ENCODE measurements around the gene MYO9B.

Gene MYO9B

DNA sequence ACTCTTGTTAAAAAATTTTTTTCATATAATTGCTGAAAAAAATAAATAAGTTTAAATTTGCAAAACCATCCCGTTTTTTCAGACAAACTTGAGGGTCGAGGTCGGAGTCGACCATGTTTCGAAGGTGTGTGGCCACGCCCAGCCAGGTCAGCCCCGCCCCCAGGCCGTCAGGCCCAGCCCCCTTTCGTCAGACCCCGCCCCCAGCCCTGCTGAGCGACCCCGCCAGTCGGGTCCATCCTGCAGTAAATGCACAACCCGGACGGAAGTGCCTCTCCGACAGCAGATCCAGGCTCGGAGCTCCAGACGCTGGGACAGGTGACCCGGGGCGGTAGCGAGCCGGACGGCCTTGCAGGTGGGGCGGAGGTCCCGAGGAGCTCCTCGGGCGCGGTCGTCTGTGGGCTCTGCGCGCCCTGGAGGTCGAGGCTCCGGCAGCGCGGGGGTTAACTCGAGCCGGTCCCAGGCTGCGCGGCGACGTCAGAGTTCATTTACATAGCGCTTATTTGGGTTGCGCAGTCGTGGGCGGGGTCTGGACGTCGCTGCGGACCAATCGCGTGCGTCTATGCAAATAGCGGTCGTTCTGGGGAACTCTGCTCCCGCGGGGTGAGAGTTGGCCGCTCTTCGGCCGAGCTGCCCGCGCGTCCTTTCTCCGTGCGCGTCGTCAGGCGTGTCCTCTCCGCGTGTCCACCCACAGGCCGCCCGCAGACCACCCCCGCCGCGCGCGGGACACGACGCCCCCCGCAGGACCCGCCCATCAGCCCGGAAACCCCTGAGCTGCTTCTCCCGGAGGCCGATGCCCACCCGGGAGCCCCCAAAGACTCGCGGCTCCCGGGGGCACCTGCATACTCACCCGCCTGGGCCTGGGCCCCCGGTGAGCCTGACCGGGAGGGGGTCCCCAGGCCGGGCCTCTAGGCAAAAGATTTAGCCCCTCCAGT lies 150.7 kb downstream of the MYO9B start, which contains the start of gene OCEL1:
Gene OCEL1, plus strand, starts transcription at position 225 of the 932 bp plus-strand sequence. Its CDS starts 22 bp downstream, at position 247.
- CTCF ChIA-PET = interaction anchor here (0.9 to 2.7 kb wide), 8 partner anchors 8 to 57 kb away, joined by 3 to 25 read pairs (median 4); partner anchors contain the start of genes ANKLE1 and USE1
- TF ChIP-seq, protein P1, sequence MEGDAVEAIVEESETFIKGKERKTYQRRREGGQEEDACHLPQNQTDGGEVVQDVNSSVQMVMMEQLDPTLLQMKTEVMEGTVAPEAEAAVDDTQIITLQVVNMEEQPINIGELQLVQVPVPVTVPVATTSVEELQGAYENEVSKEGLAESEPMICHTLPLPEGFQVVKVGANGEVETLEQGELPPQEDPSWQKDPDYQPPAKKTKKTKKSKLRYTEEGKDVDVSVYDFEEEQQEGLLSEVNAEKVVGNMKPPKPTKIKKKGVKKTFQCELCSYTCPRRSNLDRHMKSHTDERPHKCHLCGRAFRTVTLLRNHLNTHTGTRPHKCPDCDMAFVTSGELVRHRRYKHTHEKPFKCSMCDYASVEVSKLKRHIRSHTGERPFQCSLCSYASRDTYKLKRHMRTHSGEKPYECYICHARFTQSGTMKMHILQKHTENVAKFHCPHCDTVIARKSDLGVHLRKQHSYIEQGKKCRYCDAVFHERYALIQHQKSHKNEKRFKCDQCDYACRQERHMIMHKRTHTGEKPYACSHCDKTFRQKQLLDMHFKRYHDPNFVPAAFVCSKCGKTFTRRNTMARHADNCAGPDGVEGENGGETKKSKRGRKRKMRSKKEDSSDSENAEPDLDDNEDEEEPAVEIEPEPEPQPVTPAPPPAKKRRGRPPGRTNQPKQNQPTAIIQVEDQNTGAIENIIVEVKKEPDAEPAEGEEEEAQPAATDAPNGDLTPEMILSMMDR (IDR thresholded peaks at IDR 0.05; ENCODE audit: insufficient read depth, low read length, missing control alignments) = no peak

DNA sequence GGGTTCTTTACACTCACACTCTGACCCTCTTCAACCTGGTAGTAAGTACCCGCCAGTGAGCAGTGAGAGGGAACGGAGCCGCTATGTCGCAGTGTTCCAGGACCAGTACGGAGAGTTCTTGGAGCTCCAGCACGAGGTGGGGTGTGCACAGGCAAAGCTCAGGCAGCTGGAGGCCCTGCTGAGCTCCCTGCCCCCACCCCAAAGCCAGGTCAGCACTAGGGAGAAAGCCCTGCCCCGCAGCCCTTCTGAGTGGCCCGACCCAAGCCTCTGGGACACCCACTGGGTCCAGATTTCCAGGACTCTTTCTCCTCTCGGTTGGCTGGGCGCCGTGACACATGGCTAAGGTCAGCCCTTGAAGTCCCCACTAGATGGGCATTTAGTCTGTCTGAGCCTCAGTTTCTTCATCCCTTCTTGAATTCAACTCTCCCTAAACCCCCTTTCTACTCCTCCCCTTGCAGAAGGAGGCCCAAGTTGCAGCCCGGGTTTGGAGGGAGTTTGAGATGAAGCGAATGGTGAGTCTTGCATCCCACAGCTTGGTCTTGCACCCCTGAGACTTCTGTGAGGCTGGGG lies 152.3 kb downstream of the MYO9B start:
- CTCF ChIA-PET = interaction anchor here (1.1 to 2.1 kb wide), 3 partner anchors 9 to 56 kb away, joined by 3 to 4 read pairs (median 4); no protein-coding TSS in a partner anchor
- POLR2A ChIA-PET = interaction anchor here (0.6 kb wide), 1 partner anchor 77 kb away, joined by 3 read pairs; no protein-coding TSS in a partner anchor
- no peak for DNase-seq (ENCODE audit: low read depth, low spot score)
- TF ChIP-seq, protein P1 (IDR thresholded peaks at IDR 0.05; ENCODE audit: insufficient read depth, low read length, missing control alignments) = no peak
- H3K4me3 ChIP-seq (ENCODE audit: low read depth, low read length) = no peak overlapping the region; the same call in 1 of the 2 replicates

More for the DNA sequence above, 150.7 kb downstream of the MYO9B start, which contains the start of gene OCEL1:
- peak within 1 kb of the TSS; percentile 91 for H3K4me3 ChIP-seq (ENCODE audit: low read depth, low read length)
- POLR2A ChIA-PET = interaction anchor here (1.0 to 2.3 kb wide), 5 partner anchors 8 to 17 kb away, joined by 4 to 17 read pairs (median 11); partner anchors contain the start of gene USE1
- DNase-seq (ENCODE audit: low read depth, low spot score) = peak; percentile 74

DNA sequence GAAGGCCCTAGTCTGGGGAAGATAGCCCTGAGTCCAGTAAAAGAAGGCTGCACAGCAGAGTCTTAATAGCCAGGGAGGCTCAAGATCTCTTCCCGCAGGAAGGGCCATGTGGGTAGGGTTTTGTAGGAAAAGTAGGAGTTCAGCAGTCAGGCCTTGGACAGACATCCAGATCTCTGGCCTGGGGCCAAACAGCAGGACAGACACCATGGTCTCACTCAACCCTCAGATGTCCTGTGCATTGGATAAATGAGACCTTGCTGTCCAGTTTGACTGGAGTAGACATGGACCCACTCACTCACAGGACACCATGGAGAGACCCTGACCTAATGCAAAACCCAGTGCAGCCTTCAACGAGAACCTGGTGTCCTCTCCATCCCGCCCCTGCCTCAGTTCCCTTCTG lies 154.3 kb downstream of the MYO9B start:
- H3K4me3 ChIP-seq (ENCODE audit: low read depth, low read length) = no peak overlapping the region
- CTCF ChIA-PET = interaction anchor here (1.2 kb wide), 1 partner anchor 30 kb away, joined by 3 read pairs; no protein-coding TSS in a partner anchor
- POLR2A ChIA-PET = interaction anchor here (1.0 kb wide), 1 partner anchor 15 kb away, joined by 3 read pairs; the partner anchor contains the start of gene USE1
- TF ChIP-seq, protein P1 (IDR thresholded peaks at IDR 0.05; ENCODE audit: insufficient read depth, low read length, missing control alignments) = no peak
- DNase-seq (ENCODE audit: low read depth, low spot score) = no peak

DNA sequence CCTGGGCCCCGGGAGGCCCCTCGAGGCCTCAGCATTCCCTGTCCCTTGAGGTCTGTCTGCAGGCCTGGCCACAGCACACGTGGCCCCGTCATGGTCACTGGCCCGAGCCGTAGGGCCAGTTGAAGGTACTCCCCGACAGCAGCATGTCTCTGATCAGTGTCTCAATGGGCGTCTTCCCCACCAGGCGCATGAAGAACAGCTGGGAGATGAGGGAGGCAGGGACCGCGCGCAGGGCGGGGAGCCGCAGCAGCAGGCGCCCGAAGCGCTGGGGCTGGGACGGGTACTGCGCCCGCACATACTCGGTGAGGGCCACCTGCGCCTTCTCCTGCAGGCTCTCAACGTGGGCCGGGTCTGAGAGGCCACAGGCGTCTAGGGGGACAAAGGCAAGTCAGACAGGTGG lies 156.7 kb downstream of the MYO9B start:
- TF ChIP-seq, protein P1 (IDR thresholded peaks at IDR 0.05; ENCODE audit: insufficient read depth, low read length, missing control alignments) = no peak
- CTCF ChIA-PET = interaction anchor here (0.7 kb wide), 1 partner anchor 28 kb away, joined by 3 read pairs; no protein-coding TSS in a partner anchor
- POLR2A ChIA-PET = no interaction called here
- H3K4me3 ChIP-seq (ENCODE audit: low read depth, low read length) = no peak overlapping the region
- DNase-seq (ENCODE audit: low read depth, low spot score) = no peak

DNA sequence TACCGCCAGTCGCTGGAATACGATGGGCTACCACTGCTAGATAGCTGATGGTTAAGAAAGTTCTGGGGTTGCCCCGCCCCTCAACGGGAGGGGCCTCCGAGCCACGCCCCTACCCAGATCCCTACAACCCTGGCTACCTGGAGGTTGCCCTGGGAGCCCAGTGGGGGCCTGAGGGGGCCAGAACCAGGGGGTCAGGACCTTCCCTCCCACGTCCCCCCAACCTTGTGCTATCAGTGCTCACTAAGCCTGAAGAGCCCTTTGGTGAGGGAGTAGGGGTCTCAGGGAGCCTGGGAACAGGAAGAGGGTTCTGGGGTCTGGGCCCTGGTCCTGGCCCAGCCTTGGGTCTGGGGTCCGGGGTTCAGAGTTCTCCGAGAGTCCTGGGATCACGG lies 159.3 kb downstream of the MYO9B start:
- DNase-seq (ENCODE audit: low read depth, low spot score) = no peak
- H3K4me3 ChIP-seq (ENCODE audit: low read depth, low read length) = peak overlapping the region; percentile 59
- CTCF ChIA-PET = interaction anchor here (1.0 to 3.9 kb wide), 10 partner anchors 9 to 170 kb away, joined by 3 to 25 read pairs (median 4); partner anchors contain the start of genes OCEL1, USE1 and USHBP1
- TF ChIP-seq, protein P1 (IDR thresholded peaks at IDR 0.05; ENCODE audit: insufficient read depth, low read length, missing control alignments) = no peak
- POLR2A ChIA-PET = interaction anchor here (0.8 to 1.3 kb wide), 4 partner anchors 8 to 32 kb away, joined by 3 to 12 read pairs (median 4); partner anchors contain the start of genes OCEL1 and USE1
